HG03103 (cell line): ENCODE data around the gene OR10P1.

Experiments used
- ATAC-seq: cut with Tn5 transposase; IDR thresholded peaks from one replicate; pipeline ENCODE4 v1.9.1; 2021; ENCODE audit warnings: low read depth; ENCODE audit not compliant: unreplicated experiment

Gene OR10P1

DNA sequence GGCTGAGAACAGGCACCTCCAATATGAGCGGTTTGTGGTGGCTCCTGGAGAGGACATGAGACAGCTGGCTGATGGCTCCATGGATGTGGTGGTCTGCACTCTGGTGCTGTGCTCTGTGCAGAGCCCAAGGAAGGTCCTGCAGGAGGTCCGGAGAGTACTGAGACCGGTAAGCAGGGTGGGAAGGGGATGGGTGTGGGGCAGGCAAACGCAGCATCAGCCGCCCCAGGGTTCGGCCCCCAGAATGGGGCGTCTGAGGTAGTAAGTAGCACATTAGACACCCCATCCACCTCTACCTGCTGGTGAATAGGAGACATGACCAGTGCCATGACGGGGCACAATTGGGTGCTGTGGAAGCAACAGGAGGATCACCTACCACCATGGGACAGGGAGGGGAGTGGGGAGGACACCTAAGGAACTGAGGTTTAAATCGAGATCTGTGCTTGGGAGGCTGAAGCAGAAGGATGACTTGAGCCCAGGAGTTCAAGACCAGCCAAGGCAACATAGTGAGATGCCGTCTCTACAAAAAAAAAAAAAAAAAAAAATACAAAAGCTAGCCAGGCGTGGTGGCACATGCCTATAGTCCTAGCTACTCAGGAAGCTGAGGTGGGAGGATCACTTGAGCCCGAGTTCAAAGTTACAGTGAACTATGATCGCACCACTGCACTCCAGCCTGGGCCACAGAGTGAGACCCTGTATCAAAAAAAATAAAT, 45.5 kb downstream of the OR10P1 start:
- peak; percentile 7 for ATAC-seq

DNA sequence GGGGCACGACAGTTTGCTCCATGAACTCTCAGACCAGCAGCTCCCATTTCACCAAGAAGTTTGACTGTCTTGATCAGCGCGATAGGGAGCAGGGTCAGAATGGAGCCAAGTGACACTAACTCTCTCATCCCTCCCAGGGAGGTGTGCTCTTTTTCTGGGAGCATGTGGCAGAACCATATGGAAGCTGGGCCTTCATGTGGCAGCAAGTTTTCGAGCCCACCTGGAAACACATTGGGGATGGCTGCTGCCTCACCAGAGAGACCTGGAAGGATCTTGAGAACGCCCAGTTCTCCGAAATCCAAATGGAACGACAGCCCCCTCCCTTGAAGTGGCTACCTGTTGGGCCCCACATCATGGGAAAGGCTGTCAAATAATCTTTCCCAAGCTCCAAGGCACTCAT, 47.0 kb downstream of the OR10P1 start:
- no peak for ATAC-seq

DNA sequence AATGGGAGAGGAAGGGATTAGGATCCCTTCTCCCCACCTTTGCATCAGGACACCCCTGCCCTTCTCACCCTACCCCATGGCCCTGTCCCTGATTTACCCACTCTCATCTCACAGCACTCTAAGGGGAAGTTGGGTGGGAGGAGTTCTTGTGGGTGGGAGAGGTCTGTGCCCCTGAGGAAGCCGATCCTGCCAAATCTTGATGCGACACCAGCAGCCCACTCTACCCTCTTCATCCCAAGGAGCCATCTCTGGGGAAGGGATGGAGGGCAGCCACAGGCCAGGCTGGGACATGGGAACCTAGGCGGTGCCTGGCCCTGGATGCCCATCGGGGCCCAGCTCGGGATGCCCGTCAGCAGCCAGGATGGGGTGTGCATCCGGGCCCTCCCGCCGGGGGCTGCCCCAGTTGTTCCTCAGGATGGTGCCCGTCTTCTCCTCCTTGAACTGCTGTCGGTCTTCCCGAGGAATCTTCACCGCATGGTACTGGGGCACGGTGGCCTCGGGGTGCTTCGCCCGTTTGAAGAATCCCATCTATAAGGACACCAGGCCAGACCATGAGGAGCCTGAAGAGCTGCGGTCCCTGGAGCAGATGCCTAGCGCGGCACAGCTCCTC, 48.2 kb downstream of the OR10P1 start:
- ATAC-seq: no peak

DNA sequence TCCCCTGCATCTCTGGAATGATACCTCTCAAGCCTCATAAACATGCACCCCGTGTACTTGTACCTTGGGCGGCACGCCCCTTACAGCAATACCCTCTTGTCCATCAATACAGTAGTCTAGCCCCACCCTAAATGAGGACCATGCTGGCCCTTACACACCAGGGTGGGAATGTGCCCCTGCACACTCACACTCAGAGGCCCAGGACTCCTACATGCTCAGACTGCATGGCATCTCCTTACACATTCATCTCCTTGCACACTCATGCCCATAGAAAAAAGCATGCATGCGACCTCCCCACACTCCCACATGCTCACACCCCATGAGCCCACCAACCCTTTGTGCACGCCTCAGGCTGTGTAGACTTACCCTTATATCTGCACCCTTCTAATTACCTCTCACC, 49.0 kb downstream of the OR10P1 start:
- no peak for ATAC-seq

DNA sequence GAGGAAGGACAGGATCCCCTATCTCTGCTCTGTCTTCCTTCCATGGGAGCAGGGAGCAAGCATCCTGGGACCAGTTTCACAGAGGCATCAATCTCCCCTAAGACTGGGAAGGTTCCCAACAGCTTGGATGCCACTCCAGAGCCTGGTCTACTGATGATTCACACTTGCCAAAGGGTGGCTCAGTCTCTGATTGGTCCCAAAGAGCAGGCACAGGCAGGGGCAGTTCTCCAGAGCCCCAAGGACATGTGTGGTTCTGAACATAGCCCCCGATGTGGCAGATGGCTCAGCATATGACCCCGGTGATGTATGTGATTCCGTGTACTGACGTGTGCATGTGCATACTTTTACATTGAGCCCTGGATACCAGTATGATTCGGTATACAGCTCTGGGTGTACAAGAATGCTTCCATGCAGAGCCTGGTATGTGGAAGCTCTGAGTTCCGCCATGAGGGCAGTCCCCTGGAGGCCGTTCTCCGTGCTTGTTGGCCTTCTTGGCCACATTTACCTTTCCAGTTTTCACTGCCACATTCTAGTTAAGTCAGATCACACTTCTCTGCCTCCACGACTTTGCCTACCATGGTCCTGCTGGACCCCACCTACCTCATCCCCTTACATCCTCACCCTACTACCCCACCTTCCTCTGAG, 49.8 kb downstream of the OR10P1 start:
- no peak for ATAC-seq
